Activated naive CD4-positive, alpha-beta T cell treated with anti-CD3 and anti-CD28 coated beads, Interleukin-2, amount 50 U/mL, for 72 hours (primary cell): ENCODE data around the gene LMBRD2. TPM values are rescaled to one million over a fixed set of nuclear protein-coding genes. Genes with fewer than 3 reads are reported as not detected.

Experiments
- ATAC-seq, 2 donors: fragments of 150-1000 bp; cut with Tn5 transposase; 2 replicates each; pipeline ENCODE4 v1.10.0; 2021; ENCODE audit warnings: mild to moderate bottlenecking in 2 of 2, moderate library complexity in 2 of 2
- DNase-seq, 2 donors: peaks; one replicate each; pipeline ENCODE4 v3.0.0; 2021 to 2022; ENCODE audit warnings: low spot score in 2 of 2
- H3K27ac Mint-ChIP-seq, 2 donors: one replicate each; pipeline ENCODE4 v1.8.0; 2022; ENCODE audit warnings: mild to moderate bottlenecking in 2 of 2, mixed read lengths in 2 of 2
- H3K36me3 Mint-ChIP-seq, 2 donors: one replicate each; pipeline ENCODE4 v1.8.0; 2022; ENCODE audit warnings: mixed read lengths in 2 of 2
- H3K9me3 Mint-ChIP-seq, 2 donors: one replicate each; pipeline ENCODE4 v1.8.0; 2022; ENCODE audit warnings: mixed read lengths in 2 of 2
- total RNA-seq, 2 donors: library from RNA; stranded (reverse); gene quantifications; one replicate each; pipeline ENCODE4 v1.2.3, GENCODE V29; 2022

LMBRD2 gene
- total RNA-seq, 2 donors from 2014 or later: 6.7 to 12.9 TPM

DNA sequence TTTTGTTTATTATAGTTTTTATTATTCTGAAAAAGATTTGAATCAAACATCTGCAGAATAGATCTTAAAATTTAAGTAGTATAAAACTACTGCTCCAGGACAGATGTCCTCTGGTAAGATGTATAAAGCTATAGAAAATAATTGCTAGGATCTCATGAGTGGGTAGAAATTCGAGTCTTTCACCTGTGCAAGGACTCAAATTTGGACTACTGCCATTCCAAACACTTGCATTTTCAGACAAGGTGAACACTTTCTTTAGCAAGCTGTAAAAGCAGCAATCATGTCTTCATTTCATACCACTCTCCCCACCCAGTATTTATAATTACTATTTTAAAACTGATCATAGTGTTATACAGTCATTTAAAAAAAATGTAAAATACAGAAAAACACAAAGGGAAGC, 20.9 kb upstream of the LMBRD2 start:
- Mint-ChIP-seq H3K27ac (no peak overlapping the region), H3K9me3 (no peaks in the 10 kb centered on the region), H3K36me3 (peaks cover 9 to 21% of the 10 kb centered on the region in 2 donors)
- ATAC-seq: no peak
- no peak for DNase-seq

DNA sequence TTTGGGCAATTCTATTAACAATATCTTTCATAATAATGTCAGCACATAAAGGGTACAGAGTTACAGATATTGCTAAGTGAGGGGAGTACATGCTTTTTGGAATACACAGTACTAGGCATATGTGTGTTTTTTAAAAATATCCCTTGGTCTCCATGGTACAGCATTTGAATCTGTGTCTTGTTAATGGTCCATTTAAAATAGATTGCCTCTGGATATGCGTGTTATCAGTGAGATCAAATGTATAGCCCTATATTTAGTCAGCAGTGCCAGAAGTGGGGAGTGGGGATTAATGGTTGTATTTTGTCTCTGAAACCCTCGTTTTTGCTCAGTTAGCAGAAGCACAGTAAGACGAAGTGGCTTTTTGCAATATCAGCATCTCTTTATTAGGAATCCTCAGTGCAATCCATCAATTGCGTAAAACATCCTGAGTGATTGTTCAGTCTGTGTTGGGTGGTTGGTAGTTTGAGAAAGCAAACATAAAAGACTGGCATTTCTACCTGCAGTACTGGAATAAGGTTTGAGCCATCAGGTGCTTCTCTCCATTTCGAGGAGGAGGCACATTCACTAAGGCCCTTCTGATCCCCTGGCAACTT, 19.2 kb upstream of the LMBRD2 start:
- Mint-ChIP-seq H3K9me3 (no peaks in the 10 kb centered on the region), H3K36me3 (peaks cover 25 to 30% of the 10 kb centered on the region in 2 donors), H3K27ac (no peak overlapping the region)
- no peak for ATAC-seq
- DNase-seq: no peak

DNA sequence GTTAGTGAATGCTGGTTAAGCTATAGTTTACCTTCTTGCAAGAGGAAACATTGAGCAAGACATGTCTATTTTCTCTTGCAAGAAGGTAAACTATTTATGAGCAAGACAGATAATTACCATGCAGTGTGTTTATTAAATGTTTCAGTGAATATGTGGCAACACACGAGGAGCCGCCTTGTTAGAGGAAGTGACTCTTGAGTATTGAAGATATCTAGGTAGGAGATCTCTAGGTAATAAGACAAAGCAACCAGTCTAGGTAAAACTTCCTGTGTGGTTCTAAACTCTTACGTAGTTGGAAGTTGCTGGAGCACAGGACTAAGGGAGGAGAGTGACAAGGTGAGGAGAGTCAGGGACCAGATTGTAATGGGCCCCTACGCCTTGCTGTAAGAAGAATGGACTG, 17.1 kb upstream of the LMBRD2 start:
- Mint-ChIP-seq H3K9me3 (no peaks in the 10 kb centered on the region), H3K36me3 (peaks cover 21 to 30% of the 10 kb centered on the region in 2 donors), H3K27ac (peak overlapping the region in 1 of 2 donors; percentile 65)
- no peak for DNase-seq
- ATAC-seq: no peak

DNA sequence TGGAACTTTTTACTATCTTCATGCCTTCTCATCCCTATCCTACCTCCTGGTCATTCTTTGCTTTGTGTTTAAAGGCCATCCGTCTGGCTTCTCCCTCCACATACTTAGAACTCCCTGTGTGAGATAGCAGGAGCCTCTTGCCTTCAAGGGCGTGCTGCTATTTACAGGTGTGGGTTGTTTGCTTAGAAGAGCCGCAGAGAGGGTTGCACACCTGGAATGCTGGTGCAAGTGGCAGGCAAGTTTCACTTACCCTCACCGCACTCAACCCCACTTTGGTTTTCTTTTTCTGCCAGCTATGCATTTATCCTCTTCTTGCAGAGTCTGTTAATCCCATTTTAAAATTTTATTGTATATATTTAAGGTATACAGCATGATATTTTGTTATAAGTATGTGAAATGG, 12.8 kb upstream of the LMBRD2 start:
- Mint-ChIP-seq H3K9me3 (no peaks in the 10 kb centered on the region), H3K27ac (no peak overlapping the region), H3K36me3 (peaks cover 43 to 60% of the 10 kb centered on the region in 2 donors)
- ATAC-seq: no peak
- DNase-seq: no peak

DNA sequence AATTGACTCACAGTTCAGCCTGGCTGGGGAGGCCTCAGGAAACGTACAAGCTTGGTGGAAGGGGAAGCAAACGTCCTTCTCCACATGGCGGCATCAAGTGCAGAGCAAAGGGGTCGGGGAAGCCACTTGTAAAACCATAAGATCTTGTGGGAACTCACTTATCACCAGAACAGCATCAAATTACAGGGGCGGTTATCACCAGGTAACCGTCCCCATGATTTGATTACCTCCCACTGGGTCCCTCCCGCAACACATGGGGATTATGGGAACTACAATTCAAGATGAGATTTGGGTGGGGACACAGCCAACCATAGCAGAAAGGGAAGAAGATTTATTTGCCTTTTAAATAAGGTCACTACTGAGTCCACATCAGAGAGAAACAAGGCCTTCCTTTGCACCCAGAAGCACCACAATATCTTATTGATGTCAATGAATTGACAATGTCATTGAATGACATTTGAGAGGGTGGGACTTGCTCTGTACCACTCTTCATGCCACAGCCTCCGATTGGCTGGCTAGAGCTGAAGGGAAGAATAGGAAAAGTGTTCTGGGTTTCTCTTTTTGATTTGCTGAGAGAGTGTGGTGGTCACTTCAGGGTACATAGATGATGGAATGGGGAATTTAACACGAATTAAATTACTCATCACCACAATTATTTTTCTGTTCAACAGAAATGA, 11.3 kb upstream of the LMBRD2 start:
- H3K27ac Mint-ChIP-seq: peak overlapping the region in 1 of 2 donors; percentile 78
- peaks cover 48 to 60% of the 10 kb centered on the region in 2 donors for H3K36me3 Mint-ChIP-seq
- DNase-seq: no peak
- no peak for ATAC-seq
- H3K9me3 Mint-ChIP-seq: no peaks in the 10 kb centered on the region

DNA sequence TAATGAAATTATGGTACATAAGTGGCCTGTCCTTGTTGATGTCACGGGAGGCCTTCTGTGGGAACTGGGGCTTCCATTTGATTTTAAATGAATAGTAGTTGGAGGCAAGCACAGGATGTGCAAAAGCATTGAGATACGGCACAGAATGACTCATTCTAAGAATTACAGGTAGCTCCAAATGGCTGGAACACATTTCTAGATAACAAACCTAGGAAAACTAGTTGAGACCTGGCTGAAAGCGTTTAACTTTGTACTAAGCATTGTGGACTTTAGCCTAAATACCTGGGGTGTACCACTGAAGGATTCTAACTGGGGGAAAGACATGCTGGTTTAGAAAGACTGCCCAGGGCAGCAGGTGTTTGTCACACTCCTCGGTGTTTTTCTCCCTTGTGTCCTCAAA, 9.7 kb upstream of the LMBRD2 start:
- Mint-ChIP-seq H3K36me3 (peaks cover 49 to 50% of the 10 kb centered on the region in 2 donors), H3K9me3 (no peaks in the 10 kb centered on the region), H3K27ac (no peak overlapping the region)
- DNase-seq: no peak
- ATAC-seq: peak in 1 of 2 donors; percentile 20

- no peaks in the 10 kb centered on the region for H3K9me3 Mint-ChIP-seq
- ATAC-seq (no peak), DNase-seq (no peak)
- peaks cover 53 to 54% of the 10 kb centered on the region in 2 donors for H3K36me3 Mint-ChIP-seq
- H3K27ac Mint-ChIP-seq: no peak overlapping the region
Observed at GRCh38 chr5:36160617-36161016, 8.9 kb upstream of the LMBRD2 start.

- no peak for ATAC-seq
- DNase-seq: no peak
- Mint-ChIP-seq H3K9me3 (no peaks in the 10 kb centered on the region), H3K27ac (no peak overlapping the region), H3K36me3 (peaks cover 58 to 66% of the 10 kb centered on the region in 2 donors)
Observed at GRCh38 chr5:36158144-36158543, 6.5 kb upstream of the LMBRD2 start.

- DNase-seq (no peak), ATAC-seq (no peak)
- H3K9me3 Mint-ChIP-seq: no peaks in the 10 kb centered on the region
- no peak overlapping the region for H3K27ac Mint-ChIP-seq
- H3K36me3 Mint-ChIP-seq: peaks cover 56 to 69% of the 10 kb centered on the region in 2 donors
Observed at GRCh38 chr5:36156619-36157018, 4.9 kb upstream of the LMBRD2 start.

- Mint-ChIP-seq H3K9me3 (no peaks in the 10 kb centered on the region), H3K27ac (peak overlapping the region in 1 of 2 donors; percentile 22), H3K36me3 (peaks cover 52 to 70% of the 10 kb centered on the region in 2 donors)
- DNase-seq: no peak
- ATAC-seq: no peak
Observed at GRCh38 chr5:36156121-36156601, 4.5 kb upstream of the LMBRD2 start.

- Mint-ChIP-seq H3K36me3 (peaks cover 60 to 78% of the 10 kb centered on the region in 2 donors), H3K27ac (no peak overlapping the region), H3K9me3 (no peaks in the 10 kb centered on the region)
- no peak for DNase-seq
- no peak for ATAC-seq
Observed at GRCh38 chr5:36155291-36155690, 3.6 kb upstream of the LMBRD2 start.

DNA sequence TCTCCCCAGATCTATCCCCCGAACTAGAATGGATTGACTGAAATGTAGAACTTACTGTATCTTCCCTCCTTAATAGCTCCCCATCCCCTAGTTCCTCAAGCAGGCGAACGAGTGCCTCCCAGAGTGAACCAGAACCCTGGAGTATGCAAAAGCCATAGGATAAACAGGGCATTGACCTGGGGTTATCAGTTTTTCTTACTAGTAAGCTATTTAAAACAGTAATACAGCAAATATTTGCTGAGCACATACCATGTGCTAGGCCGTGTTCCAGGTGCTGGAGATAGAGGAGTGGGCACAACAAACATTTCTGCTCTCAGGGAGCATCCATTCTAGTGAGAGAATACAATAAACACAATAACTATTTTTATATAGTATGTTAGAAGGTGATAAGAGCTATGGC, 2.0 kb upstream of the LMBRD2 start:
- DNase-seq (no peak), ATAC-seq (no peak)
- Mint-ChIP-seq H3K27ac (peak overlapping the region in 1 of 2 donors; percentile 22), H3K9me3 (no peaks in the 10 kb centered on the region), H3K36me3 (peaks cover 50 to 68% of the 10 kb centered on the region in 2 donors)

DNA sequence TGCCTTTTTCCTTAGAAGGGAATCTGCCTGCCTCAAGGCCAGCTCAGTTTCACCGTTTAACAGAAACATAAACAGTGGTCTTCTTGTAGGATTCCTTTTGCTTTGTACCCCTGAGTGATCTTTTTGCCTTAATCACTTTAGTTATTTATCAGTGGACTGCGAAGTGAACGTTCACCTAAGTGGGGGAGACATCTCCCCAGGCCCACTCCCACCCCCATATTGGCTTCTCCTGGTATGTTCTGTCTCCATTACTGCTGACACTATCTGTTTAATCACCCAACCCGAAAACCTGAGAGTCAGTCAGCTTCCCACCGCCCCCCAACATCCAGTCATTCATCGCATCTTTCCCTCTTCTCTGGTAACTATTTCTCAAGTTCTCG, 1.6 kb upstream of the LMBRD2 start:
- Mint-ChIP-seq H3K9me3 (no peaks in the 10 kb centered on the region), H3K36me3 (peaks cover 50 to 64% of the 10 kb centered on the region in 2 donors), H3K27ac (no peak overlapping the region)
- ATAC-seq: no peak
- no peak for DNase-seq

DNA sequence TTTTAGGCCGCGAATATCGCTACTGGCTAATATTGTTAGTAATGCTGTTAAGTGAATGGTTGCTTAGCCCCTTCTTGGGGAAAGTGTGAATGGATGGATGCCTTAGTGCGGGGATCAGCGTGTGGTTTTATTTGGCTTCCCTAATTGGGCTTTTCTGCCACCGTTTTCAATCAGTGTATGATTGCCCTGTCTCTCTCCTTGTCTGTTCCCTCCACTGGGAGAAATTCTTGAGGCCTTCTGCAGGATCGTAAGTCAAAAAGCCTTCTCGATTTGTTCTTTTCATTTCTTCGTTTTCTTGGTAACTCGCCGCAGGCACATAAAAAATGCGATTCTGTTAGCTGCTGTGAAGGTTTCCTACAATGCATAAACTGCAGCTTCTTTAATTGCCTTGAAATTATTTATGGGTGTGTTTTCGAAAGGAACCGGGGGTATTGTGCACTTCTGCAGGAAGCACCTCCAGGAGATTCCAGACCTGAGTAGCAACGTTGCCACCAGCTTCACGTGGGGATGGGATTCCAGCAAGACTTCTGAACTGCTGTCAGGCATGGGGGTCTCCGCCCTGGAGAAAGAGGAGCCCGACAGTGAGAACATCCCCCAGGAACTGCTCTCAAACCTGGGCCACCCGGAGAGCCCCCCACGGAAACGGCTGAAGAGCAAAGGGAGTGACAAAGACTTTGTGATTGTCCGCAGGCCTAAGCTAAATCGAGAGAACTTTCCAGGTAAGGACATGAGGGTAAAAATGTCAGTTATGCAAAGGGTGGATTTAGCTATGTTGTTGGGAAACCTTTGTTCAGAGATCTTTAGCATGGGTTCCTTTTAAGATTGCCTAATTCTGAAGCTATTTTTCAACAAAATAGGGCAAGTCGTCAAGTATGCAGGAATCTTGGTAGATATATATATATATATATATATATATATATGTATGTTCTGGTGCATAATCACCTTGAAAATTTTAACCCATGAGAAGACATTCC, 924 bp upstream of the LMBRD2 start:
- no peak for ATAC-seq
- peaks cover 50 to 64% of the 10 kb centered on the region in 2 donors for H3K36me3 Mint-ChIP-seq
- H3K27ac Mint-ChIP-seq: peak overlapping the region; percentile 87 to 97
- no peaks in the 10 kb centered on the region for H3K9me3 Mint-ChIP-seq
- no peak for DNase-seq

- H3K9me3 Mint-ChIP-seq: no peaks in the 10 kb centered on the region
- peak overlapping the region; percentile 87 to 97 for H3K27ac Mint-ChIP-seq
- ATAC-seq (peak; percentile 24 to 42), DNase-seq (peak in 1 of 2 donors; percentile 43)
- peaks cover 39 to 48% of the 10 kb centered on the region in 2 donors for H3K36me3 Mint-ChIP-seq
Observed at GRCh38 chr5:36150676-36151433, 832 bp downstream of the LMBRD2 start.

- no peak overlapping the region for H3K27ac Mint-ChIP-seq
- ATAC-seq (no peak), DNase-seq (no peak)
- peaks cover 18 to 24% of the 10 kb centered on the region in 2 donors for H3K36me3 Mint-ChIP-seq
- no peaks in the 10 kb centered on the region for H3K9me3 Mint-ChIP-seq
Observed at GRCh38 chr5:36147681-36148080, 4.0 kb downstream of the LMBRD2 start.
